ENCODE results near the gene OSBP2.
A peak's percentile ranks its signal among the peaks of the same experiment; 100 is the strongest.

OSBP2 gene

GRCh38 chr22:30751529-30751928 is 56.9 kb downstream of the OSBP2 start:
- DNase-seq (ENCODE audit: low read depth) = no peak
- no peak overlapping the region for H3K4me3 ChIP-seq (ENCODE audit: low read length)
- TF ChIP-seq CTCF (conservative IDR thresholded peaks at IDR 0.05; ENCODE audit: low read length) = no peak

DNA sequence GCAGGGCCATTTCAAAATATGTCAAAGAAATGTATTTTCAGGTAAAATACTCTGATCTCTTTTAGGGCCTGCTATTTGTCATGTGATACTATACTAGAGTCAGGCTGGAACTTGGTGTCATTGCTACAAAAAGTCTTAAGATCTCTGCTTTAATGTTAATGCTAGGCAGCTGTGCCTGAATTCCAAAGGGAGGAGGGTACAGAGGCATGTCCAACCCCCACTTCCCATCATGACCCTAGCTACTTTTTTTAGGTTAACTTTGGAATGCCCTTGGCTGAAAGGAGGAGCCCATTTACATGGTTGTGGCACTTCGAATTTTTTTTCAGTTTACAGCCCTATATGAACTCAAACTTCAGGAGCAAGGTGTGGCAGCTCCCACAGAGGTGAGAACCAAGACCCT is 58.1 kb downstream of the OSBP2 start:
- DNase-seq (ENCODE audit: low read depth) = peak; percentile 35
- H3K4me3 ChIP-seq (ENCODE audit: low read length) = no peak overlapping the region
- TF ChIP-seq CTCF (conservative IDR thresholded peaks at IDR 0.05; ENCODE audit: low read length) = no peak

GRCh38 chr22:30753701-30754100 is 59.0 kb downstream of the OSBP2 start:
- no peak for TF ChIP-seq CTCF (conservative IDR thresholded peaks at IDR 0.05; ENCODE audit: low read length)
- H3K4me3 ChIP-seq (ENCODE audit: low read length) = no peak overlapping the region
- peak; percentile 26 for DNase-seq (ENCODE audit: low read depth)

- DNase-seq (ENCODE audit: low read depth) = no peak
- H3K4me3 ChIP-seq (ENCODE audit: low read length) = no peak overlapping the region
- no peak for TF ChIP-seq CTCF (conservative IDR thresholded peaks at IDR 0.05; ENCODE audit: low read length)
These were observed 59.8 kb downstream of the OSBP2 start for GRCh38 chr22:30754521-30754920.

DNA sequence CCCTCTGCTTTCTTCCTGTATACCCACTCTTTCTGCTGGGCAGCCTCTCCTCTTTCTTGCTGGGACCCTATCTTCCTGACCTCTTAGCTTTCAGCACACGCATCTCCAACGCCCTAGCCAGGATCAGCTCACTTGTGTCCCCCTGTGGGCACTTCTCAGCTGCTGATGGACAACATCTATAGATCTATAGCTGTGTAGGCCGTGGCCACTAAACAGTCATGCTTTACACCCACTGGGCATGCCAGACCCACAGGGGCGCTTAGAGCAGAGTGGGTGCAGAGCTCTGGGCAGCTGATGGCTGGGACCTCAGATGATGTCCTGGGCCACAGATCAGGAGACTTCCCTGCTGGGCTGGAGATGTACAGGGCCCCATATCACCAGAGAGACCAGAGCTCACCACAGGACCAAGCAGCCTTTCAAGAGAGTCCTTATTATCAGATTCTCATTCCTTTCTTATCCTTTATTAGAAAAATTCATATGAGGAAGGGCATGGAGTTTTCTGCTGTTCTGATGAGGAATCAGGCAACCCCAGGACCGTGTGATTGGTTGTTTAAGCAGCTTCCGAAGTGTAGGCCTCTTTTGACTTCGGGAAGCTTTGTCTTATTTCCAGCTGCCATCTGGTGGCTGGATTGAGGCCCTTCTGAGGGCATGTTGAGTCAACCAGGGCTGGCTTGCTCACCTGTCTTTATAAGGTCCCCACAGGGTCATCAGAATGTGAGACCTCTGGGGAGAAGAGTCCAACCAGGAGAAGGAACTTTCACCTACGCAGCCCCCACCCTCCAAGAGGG is 60.5 kb downstream of the OSBP2 start:
- TF ChIP-seq CTCF (conservative IDR thresholded peaks at IDR 0.05; ENCODE audit: low read length) = peak; percentile 92
- no peak overlapping the region for H3K4me3 ChIP-seq (ENCODE audit: low read length)
- DNase-seq (ENCODE audit: low read depth) = peak; percentile 84

GRCh38 chr22:30755759-30756124 is 61.1 kb downstream of the OSBP2 start:
- TF ChIP-seq CTCF (conservative IDR thresholded peaks at IDR 0.05; ENCODE audit: low read length) = no peak
- no peak overlapping the region for H3K4me3 ChIP-seq (ENCODE audit: low read length)
- DNase-seq (ENCODE audit: low read depth) = no peak
